B cell (primary cell): ENCODE data around the gene ZNF618.

Source experiments
- EZH2 ChIP-seq: IDR thresholded peaks from 2 replicates; pipeline ENCODE4 v1.6.1; 2012; ENCODE audit warnings: borderline replicate concordance, low read depth, mild to moderate bottlenecking, moderate library complexity, low read length; ENCODE audit not compliant: insufficient read depth, poor library complexity, severe bottlenecking
- TF ChIP-seq, protein P1 (sequence below): fragments of 200-600 bp; IDR thresholded peaks from one replicate; pipeline ENCODE4 v1.8.0; 2022; ENCODE audit warnings: antibody characterized with exemption, mild to moderate bottlenecking

DNA sequence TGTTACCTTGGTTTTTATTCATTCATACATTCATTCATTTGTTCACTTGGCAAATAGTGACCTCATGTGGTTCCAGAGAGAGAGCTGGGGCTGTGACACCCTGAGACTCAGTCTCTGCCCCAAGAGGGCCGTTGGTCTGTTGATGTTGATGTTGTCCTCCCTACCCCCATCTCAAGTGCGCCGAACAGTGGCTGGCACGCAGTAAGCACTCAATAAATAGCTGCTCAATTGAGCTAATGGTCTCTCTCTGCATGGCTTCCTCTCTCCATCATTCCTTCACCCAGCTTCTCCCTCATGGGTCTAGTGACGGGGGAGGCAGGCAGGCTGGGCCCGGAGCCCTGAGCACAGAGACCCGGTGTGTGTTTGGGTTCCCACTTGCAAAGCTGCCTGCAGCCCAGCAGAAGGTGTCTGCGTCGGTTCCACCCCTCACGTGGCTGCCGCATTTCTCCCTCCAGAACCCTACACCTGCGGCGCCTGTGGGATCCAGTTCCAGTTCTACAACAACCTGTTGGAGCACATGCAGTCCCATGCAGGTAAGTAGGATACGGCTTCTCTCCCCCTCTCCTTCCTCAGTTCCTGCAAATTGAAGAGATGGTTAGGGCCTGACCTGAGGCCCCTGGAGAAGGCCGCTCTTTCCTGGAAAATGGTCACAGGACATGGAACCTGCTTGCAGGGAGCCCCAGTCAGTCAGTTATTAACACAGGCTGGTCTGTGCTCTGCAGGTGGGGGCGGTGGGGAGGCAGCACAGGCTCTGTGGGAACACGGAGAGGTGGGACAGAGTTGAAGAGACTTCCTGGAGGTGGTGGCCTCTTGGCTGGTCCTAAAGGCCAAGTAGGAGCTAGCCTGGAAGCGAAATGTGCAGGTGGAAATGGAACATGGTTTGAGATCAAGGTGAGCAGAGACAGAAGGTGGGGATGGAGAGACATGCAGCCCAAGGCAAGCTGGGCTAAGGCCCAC, 160.0 kb downstream of the ZNF618 start:
- TF ChIP-seq, protein P1, sequence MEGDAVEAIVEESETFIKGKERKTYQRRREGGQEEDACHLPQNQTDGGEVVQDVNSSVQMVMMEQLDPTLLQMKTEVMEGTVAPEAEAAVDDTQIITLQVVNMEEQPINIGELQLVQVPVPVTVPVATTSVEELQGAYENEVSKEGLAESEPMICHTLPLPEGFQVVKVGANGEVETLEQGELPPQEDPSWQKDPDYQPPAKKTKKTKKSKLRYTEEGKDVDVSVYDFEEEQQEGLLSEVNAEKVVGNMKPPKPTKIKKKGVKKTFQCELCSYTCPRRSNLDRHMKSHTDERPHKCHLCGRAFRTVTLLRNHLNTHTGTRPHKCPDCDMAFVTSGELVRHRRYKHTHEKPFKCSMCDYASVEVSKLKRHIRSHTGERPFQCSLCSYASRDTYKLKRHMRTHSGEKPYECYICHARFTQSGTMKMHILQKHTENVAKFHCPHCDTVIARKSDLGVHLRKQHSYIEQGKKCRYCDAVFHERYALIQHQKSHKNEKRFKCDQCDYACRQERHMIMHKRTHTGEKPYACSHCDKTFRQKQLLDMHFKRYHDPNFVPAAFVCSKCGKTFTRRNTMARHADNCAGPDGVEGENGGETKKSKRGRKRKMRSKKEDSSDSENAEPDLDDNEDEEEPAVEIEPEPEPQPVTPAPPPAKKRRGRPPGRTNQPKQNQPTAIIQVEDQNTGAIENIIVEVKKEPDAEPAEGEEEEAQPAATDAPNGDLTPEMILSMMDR, result no peak
- TF ChIP-seq EZH2, result no peak
